Activated naive CD4-positive, alpha-beta T cell treated with anti-CD3 and anti-CD28 coated beads, Interleukin-2, amount 50 U/mL, for 72 hours (primary cell): Measurements from ENCODE around the gene TTC23. TPM values are rescaled to one million over a fixed set of nuclear protein-coding genes. Genes with fewer than 3 reads are reported as not detected.

Source experiments
- ATAC-seq, 2 donors: fragments of 150-1000 bp; cut with Tn5 transposase; 2 replicates each; pipeline ENCODE4 v1.10.0; 2021; ENCODE audit warnings: mild to moderate bottlenecking in 2 of 2, moderate library complexity in 2 of 2
- DNase-seq, 2 donors: peaks; one replicate each; pipeline ENCODE4 v3.0.0; 2021 to 2022; ENCODE audit warnings: low spot score in 2 of 2
- H3K27ac Mint-ChIP-seq, 2 donors: one replicate each; pipeline ENCODE4 v1.8.0; 2022; ENCODE audit warnings: mild to moderate bottlenecking in 2 of 2, mixed read lengths in 2 of 2
- H3K36me3 Mint-ChIP-seq, 2 donors: one replicate each; pipeline ENCODE4 v1.8.0; 2022; ENCODE audit warnings: mixed read lengths in 2 of 2
- H3K9me3 Mint-ChIP-seq, 2 donors: one replicate each; pipeline ENCODE4 v1.8.0; 2022; ENCODE audit warnings: mixed read lengths in 2 of 2
- total RNA-seq, 2 donors: library from RNA; stranded (reverse); gene quantifications; one replicate each; pipeline ENCODE4 v1.2.3, GENCODE V29; 2022

Gene TTC23
- total RNA-seq, 2 donors from 2014 or later = 3.1 to 3.6 TPM

DNA sequence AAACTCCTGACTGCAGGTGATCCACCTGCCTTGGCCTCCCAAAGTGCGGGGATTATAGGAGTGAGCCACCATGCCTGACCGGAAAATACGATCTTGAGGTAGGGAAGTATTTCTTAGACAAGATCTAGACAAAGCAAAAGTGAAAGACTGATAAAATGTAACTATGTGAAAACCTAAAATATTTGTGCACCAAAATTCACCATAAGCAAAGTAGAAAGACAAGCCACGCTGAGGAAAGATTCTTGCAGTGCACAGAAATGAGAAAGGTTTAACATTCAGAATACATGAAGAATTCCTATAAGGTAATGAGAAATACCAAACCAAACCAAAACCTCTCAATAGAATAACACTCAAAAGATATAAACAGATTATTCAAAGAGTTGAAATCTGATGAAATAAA, 108.8 kb downstream of the TTC23 start:
- DNase-seq (no peak), ATAC-seq (no peak)
- no peaks in the 10 kb centered on the region for H3K36me3 Mint-ChIP-seq

DNA sequence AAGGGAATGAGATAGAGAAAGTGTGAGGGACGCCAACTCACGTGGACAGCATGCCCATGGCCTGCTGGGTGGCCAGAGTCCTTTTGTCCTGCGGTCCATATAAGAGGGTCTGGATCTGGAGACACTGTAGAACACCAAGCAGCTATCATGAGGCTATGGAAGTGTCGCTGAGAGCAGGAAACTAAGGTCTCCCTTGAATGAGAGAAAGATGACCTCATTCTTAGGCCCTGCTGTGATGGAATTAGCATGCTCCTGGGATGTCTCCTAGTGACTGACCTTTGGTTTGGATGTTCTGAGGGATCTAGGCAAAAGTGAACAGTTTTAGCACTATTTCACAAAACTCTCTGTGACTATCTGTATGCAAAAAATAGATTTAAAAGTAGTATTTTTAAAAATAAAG, 110.1 kb downstream of the TTC23 start:
- DNase-seq = no peak
- Mint-ChIP-seq H3K9me3 (no peaks in the 10 kb centered on the region), H3K27ac (no peak overlapping the region), H3K36me3 (no peaks in the 10 kb centered on the region)
- ATAC-seq = no peak

More for the DNA sequence above, 108.8 kb downstream of the TTC23 start:
- Mint-ChIP-seq H3K27ac (no peak overlapping the region), H3K9me3 (no peaks in the 10 kb centered on the region)

DNA sequence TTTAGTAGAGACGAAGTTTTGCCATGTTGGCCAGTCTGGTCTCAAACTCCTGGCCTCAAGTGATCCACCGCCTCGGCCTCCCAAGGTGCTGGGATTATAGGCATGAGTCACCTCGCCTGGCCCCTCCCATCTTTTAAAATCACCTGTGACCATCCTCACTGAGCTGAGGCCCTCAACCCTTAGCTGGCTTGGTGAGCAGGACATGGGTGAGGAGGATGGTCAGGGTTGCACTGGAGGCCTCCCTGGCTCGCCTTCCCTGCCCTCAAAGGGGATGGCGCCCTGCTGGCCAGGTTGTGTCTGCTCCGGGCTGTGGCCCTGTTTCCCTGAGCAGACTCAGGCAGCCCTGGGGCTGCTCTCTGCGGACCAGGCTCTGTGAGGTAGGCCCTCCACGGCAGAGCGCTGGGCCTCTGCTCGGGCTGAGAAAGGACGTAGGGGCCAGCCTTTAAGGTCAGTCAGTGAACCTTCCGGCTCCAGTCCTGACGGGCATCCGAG, 110.8 kb downstream of the TTC23 start:
- no peak for ATAC-seq
- H3K27ac Mint-ChIP-seq = no peak overlapping the region

DNA sequence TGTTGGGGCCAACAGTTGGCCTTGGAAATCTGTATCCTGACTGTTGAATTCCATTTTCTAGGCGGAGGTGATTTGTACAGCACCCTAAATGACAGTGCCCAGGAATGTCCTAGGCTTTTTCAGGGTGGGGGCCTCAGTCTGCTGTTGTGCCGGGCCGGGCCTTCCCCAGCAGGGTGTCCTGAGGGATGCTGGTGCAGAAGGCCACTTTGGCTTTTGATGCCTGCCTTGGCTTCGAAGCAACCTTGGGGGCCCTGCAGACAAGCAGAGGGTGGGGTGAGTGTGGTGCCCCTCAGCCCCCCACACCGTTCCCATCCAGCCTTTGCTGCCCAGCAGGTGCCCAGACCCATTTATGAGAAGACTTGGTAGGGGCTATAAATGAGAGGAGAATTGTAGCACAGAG, 111.5 kb downstream of the TTC23 start:
- ATAC-seq (no peak), DNase-seq (no peak)
- no peaks in the 10 kb centered on the region for H3K9me3 Mint-ChIP-seq
- H3K36me3 Mint-ChIP-seq = no peaks in the 10 kb centered on the region
- no peak overlapping the region for H3K27ac Mint-ChIP-seq

More for the DNA sequence above, 110.8 kb downstream of the TTC23 start:
- H3K9me3 Mint-ChIP-seq = no peaks in the 10 kb centered on the region
- no peak for DNase-seq
- H3K36me3 Mint-ChIP-seq = no peaks in the 10 kb centered on the region

DNA sequence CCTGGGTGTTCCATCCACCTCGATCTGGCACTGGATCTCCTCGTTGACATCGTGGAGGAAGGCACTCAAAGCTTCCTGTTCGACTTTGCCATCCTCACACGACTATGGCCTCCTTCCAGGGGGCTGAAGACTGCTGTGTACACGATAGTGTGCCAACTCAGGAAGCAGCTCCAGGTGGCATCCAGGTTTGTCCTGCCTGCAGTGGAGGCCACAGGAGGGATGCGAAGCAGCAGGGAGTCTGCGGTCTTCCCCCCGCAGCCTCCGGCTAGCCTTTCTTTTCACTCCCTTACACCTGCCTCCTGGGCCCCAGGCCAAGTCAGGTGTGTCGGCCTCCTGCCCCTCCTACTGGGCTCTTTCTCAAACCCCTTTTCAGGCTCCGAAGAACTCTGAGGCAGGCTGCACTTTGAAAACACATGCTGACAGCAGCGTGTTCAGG, 112.3 kb downstream of the TTC23 start:
- DNase-seq = no peak
- Mint-ChIP-seq H3K9me3 (no peaks in the 10 kb centered on the region), H3K36me3 (no peaks in the 10 kb centered on the region), H3K27ac (peak overlapping the region in 1 of 2 donors; percentile 65)
- ATAC-seq = no peak

DNA sequence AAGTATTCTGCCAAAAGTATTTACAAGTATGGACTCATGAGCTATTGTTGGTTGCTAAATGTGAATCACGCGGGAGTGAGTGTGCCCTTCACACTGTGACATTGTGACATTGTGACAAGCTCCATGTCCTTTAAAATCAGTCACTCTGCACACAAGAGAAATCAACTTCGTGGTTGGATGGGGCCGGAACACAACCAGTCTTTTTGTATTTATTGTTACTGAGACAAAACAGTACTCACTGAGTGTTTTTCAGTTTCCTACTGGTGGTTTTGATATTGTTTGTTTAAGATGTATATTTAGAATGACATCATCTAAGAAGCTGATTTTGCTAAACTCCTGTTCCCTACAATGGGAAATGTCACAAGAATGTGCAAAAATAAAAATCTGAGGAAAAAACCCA, 114.2 kb downstream of the TTC23 start:
- Mint-ChIP-seq H3K27ac (no peak overlapping the region), H3K9me3 (no peaks in the 10 kb centered on the region), H3K36me3 (no peaks in the 10 kb centered on the region)
- DNase-seq (no peak), ATAC-seq (peak in 1 of 2 donors; percentile 82)

DNA sequence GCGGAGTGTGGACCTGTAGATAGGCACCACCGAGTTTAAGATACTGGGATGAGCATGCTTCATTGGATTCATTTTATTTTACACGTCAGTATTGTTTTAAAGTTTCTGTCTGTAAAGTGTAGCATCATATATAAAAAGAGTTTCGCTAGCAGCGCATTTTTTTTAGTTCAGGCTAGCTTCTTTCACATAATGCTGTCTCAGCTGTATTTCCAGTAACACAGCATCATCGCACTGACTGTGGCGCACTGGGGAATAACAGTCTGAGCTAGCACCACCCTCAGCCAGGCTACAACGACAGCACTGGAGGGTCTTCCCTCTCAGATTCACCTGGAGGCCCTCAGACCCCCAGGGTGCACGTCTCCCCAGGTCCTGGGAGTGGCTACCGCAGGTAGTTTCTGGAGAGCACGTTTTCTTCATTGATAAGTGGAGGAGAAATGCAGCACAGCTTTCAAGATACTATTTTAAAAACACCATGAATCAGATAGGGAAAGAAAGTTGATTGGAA, 115.0 kb downstream of the TTC23 start:
- ATAC-seq (no peak), DNase-seq (no peak)
- Mint-ChIP-seq H3K27ac (no peak overlapping the region), H3K36me3 (no peaks in the 10 kb centered on the region), H3K9me3 (no peaks in the 10 kb centered on the region)

DNA sequence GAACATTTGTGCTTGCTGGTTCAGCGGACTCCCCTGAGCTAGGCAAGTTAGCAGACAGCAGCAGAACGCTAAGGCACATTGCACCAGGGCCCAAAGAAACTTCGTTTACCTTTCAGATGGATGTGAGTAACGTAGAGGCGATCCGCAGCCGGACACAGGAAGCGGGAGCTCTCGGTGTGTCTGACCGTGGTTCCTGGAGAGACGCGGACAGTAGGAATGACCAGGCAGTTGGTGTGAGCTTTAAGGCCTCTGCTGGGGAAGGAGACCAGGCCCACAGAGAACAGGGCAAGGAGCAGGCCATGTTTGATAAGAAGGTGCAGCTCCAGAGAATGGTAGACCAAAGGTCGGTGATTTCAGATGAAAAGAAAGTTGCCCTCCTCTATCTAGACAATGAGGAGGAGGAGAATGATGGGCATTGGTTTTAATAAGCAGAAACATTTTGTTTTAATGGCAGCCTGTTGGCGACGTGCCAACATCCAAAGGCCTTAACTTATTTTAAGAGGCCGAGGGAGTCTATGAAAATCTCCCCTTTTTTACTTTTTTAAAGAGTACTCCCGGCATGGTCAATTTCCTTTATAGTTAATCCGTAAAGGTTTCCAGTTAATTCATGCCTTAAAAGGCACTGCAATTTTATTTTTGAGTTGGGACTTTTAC, 116.6 kb downstream of the TTC23 start:
- ATAC-seq (no peak), DNase-seq (no peak)
- H3K36me3 Mint-ChIP-seq = no peaks in the 10 kb centered on the region
- no peaks in the 10 kb centered on the region for H3K9me3 Mint-ChIP-seq
- no peak overlapping the region for H3K27ac Mint-ChIP-seq

DNA sequence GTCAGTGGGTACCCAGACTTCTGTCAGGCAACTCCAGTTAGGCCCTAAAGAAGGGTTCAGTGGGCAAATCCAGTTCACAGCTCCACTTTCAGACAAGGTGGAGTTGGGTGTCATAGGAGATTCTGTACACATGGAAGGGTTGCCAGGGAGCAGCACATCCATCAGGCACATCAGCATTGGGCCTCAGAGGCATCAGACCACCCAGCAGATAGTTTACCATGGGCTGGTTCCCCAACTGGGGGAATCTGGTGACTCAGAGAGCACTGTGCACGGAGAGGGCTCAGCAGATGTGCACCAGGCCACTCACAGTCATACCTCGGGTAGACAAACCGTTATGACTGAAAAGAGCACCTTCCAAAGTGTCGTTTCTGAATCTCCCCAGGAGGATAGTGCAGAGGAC, 117.3 kb downstream of the TTC23 start:
- Mint-ChIP-seq H3K9me3 (no peaks in the 10 kb centered on the region), H3K36me3 (no peaks in the 10 kb centered on the region), H3K27ac (no peak overlapping the region)
- ATAC-seq (no peak), DNase-seq (no peak)

DNA sequence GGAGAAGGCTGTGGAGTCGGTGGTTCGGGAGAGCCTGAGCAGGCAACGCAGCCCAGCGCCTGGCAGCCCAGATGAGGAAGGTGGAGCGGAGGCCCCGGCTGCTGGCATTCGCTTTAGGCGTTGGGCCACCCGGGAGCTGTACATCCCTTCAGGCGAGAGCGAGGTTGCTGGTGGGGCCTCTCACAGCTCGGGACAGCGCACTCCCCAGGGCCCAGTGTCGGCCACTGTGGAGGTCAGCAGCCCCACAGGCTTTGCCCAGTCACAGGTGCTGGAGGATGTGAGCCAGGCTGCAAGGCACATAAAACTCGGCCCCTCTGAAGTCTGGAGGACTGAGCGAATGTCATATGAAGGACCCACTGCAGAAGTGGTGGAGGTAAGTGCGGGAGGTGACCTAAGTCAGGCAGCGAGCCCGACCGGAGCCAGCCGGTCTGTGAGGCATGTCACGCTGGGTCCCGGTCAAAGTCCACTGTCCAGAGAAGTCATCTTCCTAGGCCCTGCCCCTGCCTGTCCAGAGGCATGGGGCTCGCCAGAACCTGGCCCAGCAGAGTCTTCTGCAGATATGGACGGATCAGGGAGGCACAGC, 117.8 kb downstream of the TTC23 start:
- Mint-ChIP-seq H3K36me3 (no peaks in the 10 kb centered on the region), H3K27ac (no peak overlapping the region), H3K9me3 (no peaks in the 10 kb centered on the region)
- no peak for ATAC-seq
- no peak for DNase-seq

DNA sequence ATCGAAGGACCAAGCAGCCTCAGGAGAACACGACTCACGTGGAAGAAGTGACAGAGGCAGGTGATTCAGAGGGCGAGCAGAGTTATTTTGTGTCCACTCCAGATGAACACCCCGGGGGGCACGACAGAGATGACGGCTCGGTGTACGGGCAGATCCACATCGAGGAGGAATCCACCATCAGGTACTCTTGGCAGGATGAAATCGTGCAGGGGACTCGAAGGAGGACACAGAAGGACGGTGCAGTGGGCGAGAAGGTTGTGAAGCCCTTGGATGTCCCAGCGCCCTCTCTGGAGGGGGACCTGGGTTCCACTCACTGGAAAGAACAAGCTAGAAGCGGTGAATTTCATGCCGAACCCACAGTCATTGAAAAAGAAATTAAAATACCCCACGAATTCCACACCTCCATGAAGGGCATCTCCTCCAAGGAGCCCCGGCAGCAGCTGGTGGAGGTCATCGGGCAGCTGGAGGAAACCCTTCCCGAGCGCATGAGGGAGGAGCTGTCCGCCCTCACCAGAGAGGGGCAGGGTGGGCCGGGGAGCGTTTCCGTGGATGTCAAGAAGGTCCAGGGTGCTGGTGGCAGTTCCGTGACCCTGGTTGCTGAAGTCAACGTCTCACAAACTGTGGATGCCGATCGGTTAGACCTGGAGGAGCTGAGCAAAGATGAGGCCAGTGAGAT, 118.5 kb downstream of the TTC23 start:
- Mint-ChIP-seq H3K9me3 (no peaks in the 10 kb centered on the region), H3K36me3 (no peaks in the 10 kb centered on the region), H3K27ac (no peak overlapping the region)
- ATAC-seq = no peak
- DNase-seq = no peak

DNA sequence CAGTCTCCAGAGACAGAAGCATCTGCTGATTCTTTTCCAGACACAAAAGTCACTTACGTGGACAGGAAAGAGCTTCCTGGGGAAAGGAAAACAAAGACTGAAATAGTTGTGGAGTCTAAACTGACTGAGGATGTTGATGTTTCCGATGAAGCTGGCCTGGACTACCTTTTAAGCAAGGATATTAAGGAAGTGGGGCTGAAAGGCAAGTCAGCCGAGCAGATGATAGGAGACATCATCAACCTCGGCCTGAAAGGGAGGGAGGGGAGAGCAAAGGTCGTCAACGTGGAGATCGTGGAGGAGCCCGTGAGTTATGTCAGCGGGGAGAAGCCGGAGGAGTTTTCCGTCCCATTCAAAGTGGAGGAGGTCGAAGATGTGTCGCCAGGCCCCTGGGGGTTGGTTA, 119.1 kb downstream of the TTC23 start:
- DNase-seq = no peak
- ATAC-seq = no peak
- no peaks in the 10 kb centered on the region for H3K9me3 Mint-ChIP-seq

DNA sequence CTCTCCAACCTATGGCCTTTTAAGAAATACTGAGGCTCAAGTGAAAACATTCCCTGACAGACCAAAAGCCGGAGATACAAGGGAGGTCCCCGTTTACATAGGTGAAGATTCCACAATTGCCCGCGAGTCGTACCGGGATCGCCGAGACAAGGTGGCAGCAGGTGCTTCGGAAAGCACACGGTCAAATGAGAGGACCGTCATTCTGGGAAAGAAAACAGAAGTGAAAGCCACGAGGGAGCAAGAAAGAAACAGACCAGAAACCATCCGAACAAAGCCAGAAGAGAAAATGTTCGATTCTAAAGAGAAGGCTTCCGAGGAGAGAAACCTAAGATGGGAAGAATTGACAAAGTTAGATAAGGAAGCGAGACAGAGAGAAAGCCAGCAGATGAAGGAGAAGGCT, 119.7 kb downstream of the TTC23 start:
- ATAC-seq = no peak
- Mint-ChIP-seq H3K9me3 (no peaks in the 10 kb centered on the region), H3K27ac (peak overlapping the region in 1 of 2 donors; percentile 6), H3K36me3 (no peaks in the 10 kb centered on the region)
- no peak for DNase-seq

More for the DNA sequence above, 119.1 kb downstream of the TTC23 start:
- no peaks in the 10 kb centered on the region for H3K36me3 Mint-ChIP-seq
- H3K27ac Mint-ChIP-seq = no peak overlapping the region

DNA sequence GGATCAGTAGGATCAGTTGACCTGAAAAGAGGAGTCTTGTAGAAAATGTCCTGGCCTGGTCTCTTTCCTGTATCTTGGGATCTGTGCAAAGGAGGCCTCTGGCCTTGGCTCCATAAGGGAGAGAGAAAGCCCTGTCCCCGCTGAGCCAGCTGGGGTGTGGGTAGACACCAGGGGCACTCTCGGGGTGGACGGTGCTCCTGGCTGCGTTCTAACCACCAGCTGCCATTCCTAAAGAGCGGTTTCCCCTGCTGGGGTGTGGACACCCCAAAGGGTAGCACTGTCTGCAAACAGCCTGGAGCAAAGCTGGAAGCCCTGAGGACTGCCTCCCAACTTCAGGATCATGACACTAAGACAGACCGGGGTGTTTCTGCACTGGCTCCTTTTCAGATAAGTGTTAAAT, 121.0 kb downstream of the TTC23 start:
- no peak for DNase-seq
- no peak for ATAC-seq
- Mint-ChIP-seq H3K36me3 (no peaks in the 10 kb centered on the region), H3K9me3 (no peaks in the 10 kb centered on the region), H3K27ac (no peak overlapping the region)

DNA sequence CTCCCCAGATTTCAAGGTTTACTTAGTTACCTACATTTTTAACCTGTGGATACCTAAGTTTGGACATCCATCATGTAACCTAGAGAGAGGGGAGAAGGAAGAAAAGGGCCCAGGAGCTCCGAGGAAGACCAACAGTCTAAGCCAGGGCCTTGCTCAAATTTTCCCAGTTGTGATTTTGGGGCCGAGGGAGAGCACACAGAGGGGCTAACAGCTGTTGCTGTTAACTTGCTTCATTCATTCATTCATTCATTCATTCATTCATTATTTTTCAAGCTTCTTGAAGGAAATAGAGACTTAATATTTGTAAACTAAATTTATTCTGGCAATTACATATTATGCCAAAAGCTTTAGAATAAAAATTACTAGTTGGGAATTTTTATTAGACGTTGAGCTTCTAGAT, 121.6 kb downstream of the TTC23 start:
- ATAC-seq = no peak
- H3K9me3 Mint-ChIP-seq = no peaks in the 10 kb centered on the region
- H3K36me3 Mint-ChIP-seq = no peaks in the 10 kb centered on the region
- no peak for DNase-seq
- H3K27ac Mint-ChIP-seq = no peak overlapping the region

DNA sequence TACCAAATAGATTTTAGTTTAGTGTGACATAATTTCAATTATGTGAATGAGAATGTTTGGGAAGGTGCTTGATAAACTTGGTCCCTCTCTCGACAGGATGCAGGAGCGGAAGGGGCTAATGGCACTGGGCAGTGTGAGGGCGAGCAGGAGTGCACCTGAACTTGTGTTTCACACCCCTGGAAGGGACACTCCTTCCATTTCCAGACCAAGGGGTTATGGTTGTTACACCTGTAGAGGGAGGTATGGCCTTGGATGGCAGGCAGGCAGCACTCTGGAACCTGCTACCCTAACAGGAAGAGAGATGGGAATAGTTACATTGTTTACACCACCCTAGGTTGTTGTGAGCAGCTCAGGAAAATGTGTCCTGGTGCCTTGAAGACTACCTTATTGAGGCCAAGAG, 122.5 kb downstream of the TTC23 start:
- no peaks in the 10 kb centered on the region for H3K9me3 Mint-ChIP-seq
- no peak overlapping the region for H3K27ac Mint-ChIP-seq
- ATAC-seq (no peak), DNase-seq (no peak)
- no peaks in the 10 kb centered on the region for H3K36me3 Mint-ChIP-seq

DNA sequence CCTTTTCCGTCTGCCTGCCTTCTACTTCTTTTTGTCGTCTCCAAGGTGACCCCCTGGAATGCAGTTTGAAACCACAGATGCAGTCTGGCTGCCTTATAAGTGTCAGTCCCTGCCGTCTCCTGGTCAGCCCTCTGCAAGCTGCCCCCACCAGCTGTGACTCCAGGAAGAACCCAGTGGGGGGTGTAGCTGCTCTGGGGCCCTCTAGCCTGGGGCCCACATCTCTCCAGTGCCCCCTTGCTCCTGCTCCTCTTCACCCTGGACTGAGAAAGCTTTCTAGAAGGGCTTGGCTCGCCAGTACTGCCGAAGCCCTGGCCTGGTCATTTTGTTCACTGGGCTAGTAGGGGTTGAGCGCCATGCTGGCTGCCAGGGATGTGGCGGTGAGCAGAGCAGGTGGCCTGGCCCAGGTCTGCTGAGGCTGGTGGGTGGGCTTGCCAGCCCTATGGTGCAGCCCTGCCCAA, 123.2 kb downstream of the TTC23 start:
- ATAC-seq (no peak), DNase-seq (no peak)
- no peaks in the 10 kb centered on the region for H3K36me3 Mint-ChIP-seq
- H3K27ac Mint-ChIP-seq = no peak overlapping the region
- H3K9me3 Mint-ChIP-seq = no peaks in the 10 kb centered on the region
